ENCODE results near the gene RASGEF1C. TPM values are rescaled to one million over a fixed set of nuclear protein-coding genes. Genes with fewer than 3 reads are reported as not detected.

RASGEF1C gene
- total RNA-seq, 1 donor from 2014 or later, result 10.3 TPM

- DNase-seq (ENCODE audit: low spot score), result no peak
- intact Hi-C loops (cut with DNase I), result loop anchor here (10.0 kb wide), 1 partner anchor 107 kb away; no protein-coding TSS in a partner anchor
- no peak for ATAC-seq
These were observed 127.5 kb downstream of the RASGEF1C start for GRCh38 chr5:180081481-180081880.

GRCh38 chr5:180080486-180081280 lies 128.3 kb downstream of the RASGEF1C start:
- DNase-seq (ENCODE audit: low spot score), result no peak
- no peak for ATAC-seq
- intact Hi-C loops (cut with DNase I), result loop anchor here (10.0 kb wide), 1 partner anchor 106 kb away; no protein-coding TSS in a partner anchor

GRCh38 chr5:180079702-180080466 lies 129.1 kb downstream of the RASGEF1C start:
- intact Hi-C loops (cut with DNase I), result loop anchor here (10.0 kb wide), 1 partner anchor 105 kb away; no protein-coding TSS in a partner anchor
- ATAC-seq (no peak), DNase-seq (ENCODE audit: low spot score) (no peak)

DNA sequence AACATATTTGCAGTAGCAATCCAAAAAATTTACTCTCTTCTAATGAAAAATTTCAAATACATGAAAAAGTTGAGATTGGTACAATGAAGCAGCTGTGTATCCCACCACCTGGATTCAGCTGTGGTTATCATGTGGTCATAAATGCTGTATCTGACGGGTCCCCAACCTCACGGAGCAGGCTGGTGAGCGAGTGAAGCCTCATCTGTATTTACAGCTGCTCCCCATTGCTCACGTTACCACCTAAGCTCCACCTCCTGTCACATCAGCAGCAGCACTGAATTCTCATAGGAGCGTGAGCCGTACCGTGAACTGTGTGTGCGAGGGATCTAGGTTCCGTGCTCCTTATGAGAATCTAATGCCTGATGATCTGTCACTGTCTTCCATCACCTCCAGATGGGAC lies 130.7 kb downstream of the RASGEF1C start:
- ATAC-seq (no peak), DNase-seq (ENCODE audit: low spot score) (no peak)
- intact Hi-C loops (cut with DNase I), result no loop called here

DNA sequence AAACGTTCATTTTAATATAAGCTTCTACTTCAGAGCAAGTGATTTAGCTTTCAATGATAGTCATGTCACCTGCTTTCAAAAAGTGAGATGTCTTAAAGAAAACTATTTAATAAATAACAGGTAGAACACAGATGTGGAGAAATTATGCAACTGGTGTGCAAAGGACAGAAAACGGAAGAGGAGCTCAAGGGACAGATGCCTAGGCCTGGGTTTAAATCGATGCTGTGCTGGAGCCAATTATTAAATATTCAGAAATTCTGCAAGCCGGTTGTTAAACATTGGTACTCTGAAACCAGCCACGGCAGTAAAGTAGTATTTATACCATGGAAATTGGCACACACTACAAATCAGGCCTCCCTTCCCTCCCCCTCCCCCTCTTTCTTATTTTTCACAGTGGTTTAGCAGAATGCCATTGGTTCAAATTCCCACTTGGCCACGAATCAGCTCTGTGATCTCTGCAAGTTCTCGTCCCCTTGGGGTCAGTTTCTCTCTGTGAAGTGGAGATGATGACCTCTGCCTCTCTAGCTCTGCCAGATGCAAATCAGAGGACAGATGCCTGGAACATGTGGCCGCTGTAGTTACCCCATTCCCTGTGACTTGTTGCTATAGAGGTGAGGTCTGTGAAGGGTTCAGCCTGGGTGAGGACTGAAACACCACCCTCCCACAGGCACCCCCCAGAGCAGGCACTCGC lies 131.3 kb downstream of the RASGEF1C start:
- DNase-seq (ENCODE audit: low spot score) (no peak), ATAC-seq (no peak)
- intact Hi-C loops (cut with DNase I), result no loop called here

- ATAC-seq, result no peak
- no peak for DNase-seq (ENCODE audit: low spot score)
- intact Hi-C loops (cut with DNase I), result no loop called here
These were observed 133.3 kb downstream of the RASGEF1C start for GRCh38 chr5:180075703-180076102.

DNA sequence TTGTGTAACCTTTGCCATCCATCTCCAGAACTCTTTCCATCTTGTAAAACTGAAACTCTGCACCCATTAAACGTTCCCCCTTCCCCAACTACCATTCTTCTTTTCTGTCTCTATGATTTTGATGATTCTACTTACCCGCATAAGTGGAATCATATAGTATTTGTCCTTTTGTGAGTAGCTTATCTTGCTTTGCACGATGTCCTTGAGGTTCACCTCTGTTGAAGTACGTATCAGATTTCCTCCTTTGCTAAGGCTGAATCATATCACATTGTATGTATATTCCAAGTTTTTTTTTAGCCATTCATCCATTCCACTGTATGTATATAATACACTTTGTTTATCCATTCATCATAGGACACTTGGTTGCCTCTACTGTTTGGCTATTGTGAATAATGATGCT lies 134.5 kb downstream of the RASGEF1C start:
- ATAC-seq (no peak), DNase-seq (ENCODE audit: low spot score) (no peak)
- intact Hi-C loops (cut with DNase I), result no loop called here

DNA sequence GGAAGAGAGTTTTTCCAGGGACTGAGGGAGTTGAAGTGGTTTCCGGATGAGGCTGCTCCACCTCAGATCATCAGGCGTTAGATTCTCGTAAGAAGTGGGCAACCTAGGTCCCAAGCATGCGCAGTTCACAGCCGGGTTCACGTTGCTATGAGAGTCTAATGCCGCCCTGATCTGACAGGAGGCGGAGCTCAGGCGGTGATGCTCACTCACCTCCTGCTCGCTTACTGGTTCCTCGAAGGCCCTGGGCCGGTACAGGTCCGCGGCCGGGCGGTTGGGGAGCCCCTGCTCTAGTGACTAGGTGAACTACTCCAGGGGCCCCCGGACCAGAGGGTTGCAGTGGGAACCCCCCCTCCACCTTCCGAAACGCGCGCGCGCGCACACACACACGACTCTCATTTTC lies 136.5 kb downstream of the RASGEF1C start:
- DNase-seq (ENCODE audit: low spot score) (peak; percentile 68), ATAC-seq (peak; percentile 2)
- intact Hi-C loops (cut with DNase I), result no loop called here

GRCh38 chr5:180072256-180072548 lies 136.8 kb downstream of the RASGEF1C start:
- intact Hi-C loops (cut with DNase I), result no loop called here
- DNase-seq (ENCODE audit: low spot score) (no peak), ATAC-seq (peak; percentile 2)

- intact Hi-C loops (cut with DNase I), result no loop called here
- ATAC-seq, result peak; percentile 97
- peak; percentile 96 for DNase-seq (ENCODE audit: low spot score)
These were observed 137.3 kb downstream of the RASGEF1C start, which contains the start of gene RNF130 for GRCh38 chr5:180071531-180072255. TSS of gene RNF130 (minus strand) at chr5:180071759. CDS start at chr5:180071702, 57 bp downstream.

DNA sequence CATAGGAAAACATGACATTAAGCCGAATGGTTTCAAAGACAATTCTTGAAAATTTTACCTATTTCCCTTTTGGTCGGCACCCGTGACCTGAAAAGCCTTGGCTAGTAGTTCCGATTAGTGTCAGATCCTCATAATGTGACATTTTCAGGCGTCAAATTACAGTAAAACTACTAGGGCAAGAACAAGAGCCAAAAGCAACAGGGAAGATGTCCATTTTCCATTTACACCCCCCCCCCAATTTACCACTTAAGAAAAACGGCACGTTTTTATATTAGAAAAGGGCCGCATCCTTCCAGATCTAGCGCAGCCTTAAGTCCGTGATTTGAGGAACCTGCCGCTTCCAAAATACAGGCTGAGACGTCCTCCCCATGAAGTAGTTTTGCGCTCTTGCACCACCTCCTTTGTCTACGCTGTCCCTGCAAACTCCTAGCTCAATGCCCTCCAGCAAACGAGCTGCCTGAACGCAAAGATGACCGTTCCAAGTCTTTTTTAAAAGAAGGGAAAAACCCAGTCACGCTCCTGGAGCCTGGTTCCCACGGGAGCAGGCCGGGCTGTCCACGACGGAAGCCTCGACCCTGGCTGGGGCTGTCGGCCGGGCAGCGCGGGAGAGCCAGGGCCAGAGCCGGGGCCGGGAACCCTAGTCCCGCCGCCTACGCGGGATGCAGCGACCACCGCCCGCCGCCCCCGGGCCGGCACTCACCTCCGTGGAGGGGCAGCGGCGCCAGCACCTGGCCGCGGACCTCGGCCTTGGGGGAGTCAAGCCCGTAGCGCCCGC lies 138.1 kb downstream of the RASGEF1C start:
- DNase-seq (ENCODE audit: low spot score) (peak; percentile 70), ATAC-seq (peak; percentile 32)
- intact Hi-C loops (cut with DNase I), result no loop called here

GRCh38 chr5:180069589-180070247 lies 139.3 kb downstream of the RASGEF1C start:
- no peak for DNase-seq (ENCODE audit: low spot score)
- intact Hi-C loops (cut with DNase I), result no loop called here

GRCh38 chr5:180068519-180069090 lies 140.4 kb downstream of the RASGEF1C start:
- ATAC-seq, result no peak
- intact Hi-C loops (cut with DNase I), result no loop called here
- DNase-seq (ENCODE audit: low spot score), result no peak

More at GRCh38 chr5:180069589-180070247, 139.3 kb downstream of the RASGEF1C start:
- peak; percentile 52 for ATAC-seq

DNA sequence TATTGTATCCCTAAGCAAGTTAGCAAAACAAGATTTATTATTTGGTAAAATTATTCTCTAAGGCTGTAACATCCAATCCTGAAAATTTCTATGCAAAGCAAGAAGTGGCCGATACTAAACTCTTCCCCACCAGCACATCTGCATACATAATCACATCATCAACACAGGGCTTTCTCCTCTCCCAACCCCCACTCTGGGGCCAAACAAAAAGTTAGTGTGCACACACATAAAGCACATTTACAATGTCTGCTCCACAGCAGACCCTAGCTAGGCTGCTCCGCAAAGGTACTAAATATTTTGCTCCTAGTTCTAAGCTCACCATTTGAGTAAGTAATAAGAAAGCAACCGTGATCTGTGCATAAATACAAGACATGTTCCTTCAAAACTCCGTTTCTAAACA lies 141.0 kb downstream of the RASGEF1C start:
- intact Hi-C loops (cut with DNase I), result no loop called here
- ATAC-seq (no peak), DNase-seq (ENCODE audit: low spot score) (no peak)

DNA sequence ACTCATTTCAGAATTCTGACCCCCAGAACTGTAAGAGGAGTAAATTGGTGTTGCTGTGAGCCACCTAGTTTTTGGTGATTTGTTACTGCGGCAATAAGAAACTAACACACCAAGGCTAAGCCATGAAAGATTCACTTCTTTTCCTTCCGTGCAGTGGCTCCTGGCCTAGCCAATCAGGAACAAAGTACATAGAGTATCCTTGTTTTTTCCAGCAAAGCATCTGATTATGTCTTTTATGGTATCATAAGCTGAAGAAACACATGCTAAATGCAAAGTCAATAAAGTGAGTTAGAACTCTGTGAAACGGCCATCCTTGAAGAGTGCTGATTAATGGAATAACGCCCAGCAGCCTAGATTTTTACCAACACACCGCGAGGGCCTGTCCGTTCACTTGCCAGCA lies 148.8 kb downstream of the RASGEF1C start:
- intact Hi-C loops (cut with DNase I), result no loop called here
- ATAC-seq, result no peak
- no peak for DNase-seq (ENCODE audit: low spot score)

- ATAC-seq, result no peak
- intact Hi-C loops (cut with DNase I), result no loop called here
These were observed 149.7 kb downstream of the RASGEF1C start for GRCh38 chr5:180059326-180059725.

DNA sequence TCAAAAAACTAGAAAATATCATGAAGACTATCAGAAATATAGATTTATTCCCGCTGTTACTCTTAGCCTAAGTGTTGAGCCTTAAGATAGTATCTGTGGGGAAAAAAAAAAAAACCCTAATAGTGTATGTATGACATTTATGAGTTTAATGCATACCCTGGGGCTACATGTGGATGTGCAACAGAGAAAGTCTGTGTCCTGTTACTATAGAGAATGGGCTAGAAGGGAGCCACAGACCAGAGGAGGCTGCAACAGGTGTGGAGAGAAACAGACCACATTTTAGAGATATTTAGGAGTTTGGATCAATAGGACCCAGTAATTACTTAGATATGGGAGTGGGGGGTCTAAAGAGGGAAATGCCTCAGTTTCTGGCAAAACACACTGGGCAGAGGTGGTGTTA lies 152.9 kb downstream of the RASGEF1C start:
- no peak for ATAC-seq
- DNase-seq (ENCODE audit: low spot score), result no peak
- intact Hi-C loops (cut with DNase I), result no loop called here

More at GRCh38 chr5:180059326-180059725, 149.7 kb downstream of the RASGEF1C start:
- DNase-seq (ENCODE audit: low spot score), result no peak

Data from sciatic nerve (tissue), 2 donors.